ENCODE measurements around the gene UCN2. TPM values are rescaled to one million over a fixed set of nuclear protein-coding genes. Genes with fewer than 3 reads are reported as not detected.

UCN2 gene
- total RNA-seq, 1 donor from 2014 or later: not detected

DNA sequence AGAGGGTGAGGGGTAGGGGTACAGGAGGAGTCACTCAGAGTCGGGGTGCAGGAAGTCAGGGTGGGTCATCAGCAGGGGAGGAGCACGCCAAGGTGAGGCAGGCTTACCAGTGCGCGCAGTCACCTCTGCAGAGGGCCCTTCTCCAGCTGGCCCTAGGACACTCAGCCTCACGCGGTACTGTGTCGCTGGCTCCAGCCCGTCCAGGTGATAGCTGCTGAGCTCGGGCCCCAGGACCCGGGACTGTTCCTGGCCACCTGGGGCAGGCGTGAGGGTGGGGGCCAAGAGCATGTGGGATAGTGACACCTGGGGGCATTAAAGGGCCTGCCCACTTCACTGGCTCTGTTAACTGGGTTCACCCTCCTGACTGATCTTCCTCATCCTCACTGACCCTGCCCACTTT is 24.1 kb upstream of the UCN2 start:
- Histone ChIP-seq H3K27ac (no peak overlapping the region), H3K4me3 (no peak overlapping the region), H3K9me3 (no peaks in the 10 kb centered on the region), H3K4me1 (no peaks in the 10 kb centered on the region), H3K27me3 (peaks cover 4% of the 10 kb centered on the region), H3K36me3 (no peaks in the 10 kb centered on the region)
- DNase-seq (no peak), ATAC-seq (no peak)
- intact Hi-C loops (cut with DNase I): no loop called here
- TF ChIP-seq, protein P1, sequence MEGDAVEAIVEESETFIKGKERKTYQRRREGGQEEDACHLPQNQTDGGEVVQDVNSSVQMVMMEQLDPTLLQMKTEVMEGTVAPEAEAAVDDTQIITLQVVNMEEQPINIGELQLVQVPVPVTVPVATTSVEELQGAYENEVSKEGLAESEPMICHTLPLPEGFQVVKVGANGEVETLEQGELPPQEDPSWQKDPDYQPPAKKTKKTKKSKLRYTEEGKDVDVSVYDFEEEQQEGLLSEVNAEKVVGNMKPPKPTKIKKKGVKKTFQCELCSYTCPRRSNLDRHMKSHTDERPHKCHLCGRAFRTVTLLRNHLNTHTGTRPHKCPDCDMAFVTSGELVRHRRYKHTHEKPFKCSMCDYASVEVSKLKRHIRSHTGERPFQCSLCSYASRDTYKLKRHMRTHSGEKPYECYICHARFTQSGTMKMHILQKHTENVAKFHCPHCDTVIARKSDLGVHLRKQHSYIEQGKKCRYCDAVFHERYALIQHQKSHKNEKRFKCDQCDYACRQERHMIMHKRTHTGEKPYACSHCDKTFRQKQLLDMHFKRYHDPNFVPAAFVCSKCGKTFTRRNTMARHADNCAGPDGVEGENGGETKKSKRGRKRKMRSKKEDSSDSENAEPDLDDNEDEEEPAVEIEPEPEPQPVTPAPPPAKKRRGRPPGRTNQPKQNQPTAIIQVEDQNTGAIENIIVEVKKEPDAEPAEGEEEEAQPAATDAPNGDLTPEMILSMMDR (IDR thresholded peaks at IDR 0.05): no peak

DNA sequence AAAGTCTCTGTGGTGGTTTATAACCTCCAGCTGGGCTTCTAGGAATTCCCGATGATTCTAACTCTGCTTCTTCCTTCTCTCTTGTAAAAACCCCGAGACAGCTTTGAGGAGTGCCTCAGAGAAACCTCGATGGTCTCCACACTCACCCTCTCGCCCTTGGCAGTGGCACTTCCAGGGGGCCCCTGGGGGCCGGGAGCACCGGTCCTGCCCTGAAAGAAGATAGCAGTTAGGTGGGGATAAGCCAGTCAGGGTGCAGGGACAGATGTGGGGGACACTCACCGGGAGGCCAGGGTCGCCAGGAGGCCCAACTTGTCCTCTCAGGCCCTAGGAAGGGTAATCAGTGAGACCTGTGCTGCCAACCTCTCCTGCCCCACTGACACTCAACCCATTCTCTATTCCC is 21.8 kb upstream of the UCN2 start:
- intact Hi-C loops (cut with DNase I): no loop called here
- no peak overlapping the region for H3K27ac ChIP-seq
- H3K27me3 ChIP-seq: no peaks in the 10 kb centered on the region
- no peaks in the 10 kb centered on the region for H3K9me3 ChIP-seq
- DNase-seq (no peak), ATAC-seq (no peak)
- TF ChIP-seq, protein P1 (IDR thresholded peaks at IDR 0.05): no peak
- no peak overlapping the region for H3K4me3 ChIP-seq
- H3K36me3 ChIP-seq: no peaks in the 10 kb centered on the region
- no peaks in the 10 kb centered on the region for H3K4me1 ChIP-seq

DNA sequence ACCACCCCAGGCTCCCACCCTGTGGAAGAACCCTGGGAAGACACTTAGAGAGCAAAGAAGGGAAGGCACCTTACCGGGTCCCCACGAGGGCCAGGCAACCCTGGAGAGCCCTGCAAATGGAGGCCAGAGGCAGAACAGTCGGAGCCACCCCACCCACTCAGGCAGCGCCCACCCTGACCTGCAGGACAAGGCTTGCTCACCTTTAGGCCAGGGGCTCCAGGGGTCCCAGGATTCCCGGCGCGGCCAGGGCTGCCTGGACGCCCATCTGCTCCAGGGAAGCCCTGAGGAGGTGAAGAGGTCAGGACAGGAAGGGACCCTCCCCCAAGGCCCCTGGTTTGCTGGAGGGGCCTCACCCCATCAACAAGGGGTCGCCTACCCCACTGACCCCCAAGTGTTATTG is 21.3 kb upstream of the UCN2 start:
- H3K4me3 ChIP-seq: no peak overlapping the region
- intact Hi-C loops (cut with DNase I): no loop called here
- no peaks in the 10 kb centered on the region for H3K4me1 ChIP-seq
- DNase-seq (no peak), ATAC-seq (no peak)
- TF ChIP-seq, protein P1 (IDR thresholded peaks at IDR 0.05): no peak
- H3K27ac ChIP-seq: no peak overlapping the region
- H3K9me3 ChIP-seq: no peaks in the 10 kb centered on the region
- H3K36me3 ChIP-seq: no peaks in the 10 kb centered on the region
- no peaks in the 10 kb centered on the region for H3K27me3 ChIP-seq

DNA sequence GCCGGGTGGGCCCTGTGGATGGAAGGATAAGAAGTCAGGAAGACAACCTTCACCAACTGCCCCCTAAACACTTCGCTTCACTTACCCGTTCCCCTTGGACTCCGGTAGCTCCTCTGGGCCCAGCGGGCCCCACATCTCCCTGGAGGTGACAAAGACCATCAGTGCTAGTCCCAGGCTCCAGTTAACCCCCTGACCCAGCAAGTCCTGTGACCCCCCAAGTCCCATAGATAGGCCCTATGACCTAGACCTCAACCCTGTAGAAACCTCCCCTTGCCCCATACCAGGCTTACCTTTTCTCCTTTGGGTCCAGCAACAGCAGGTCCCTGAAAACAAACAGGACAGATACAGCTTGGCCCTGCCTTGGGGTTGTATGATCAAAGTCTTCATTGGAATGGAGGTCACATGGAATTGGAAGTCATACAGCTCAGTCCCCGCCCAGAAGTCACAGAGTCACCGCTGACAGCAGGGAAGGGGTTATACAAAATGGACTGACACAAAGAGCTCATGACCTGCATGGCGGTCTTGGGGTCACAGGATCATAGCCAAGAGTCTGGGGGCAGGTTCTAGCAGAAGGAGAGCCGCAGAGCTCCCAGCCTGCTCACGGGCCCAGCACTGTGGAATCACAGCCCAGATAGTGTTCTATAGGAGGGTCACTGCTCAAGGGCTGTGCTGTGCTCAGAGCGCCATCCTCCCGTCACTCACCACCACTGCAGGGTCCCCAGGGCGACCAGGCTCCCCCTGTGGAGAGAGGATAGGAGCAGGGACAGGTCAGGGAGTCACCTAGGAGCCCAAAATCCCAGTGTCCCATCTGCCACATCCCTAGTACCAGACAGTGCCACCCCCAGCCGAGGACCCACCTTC is 18.3 kb upstream of the UCN2 start:
- TF ChIP-seq, protein P1 (IDR thresholded peaks at IDR 0.05): no peak
- H3K4me1 ChIP-seq: no peaks in the 10 kb centered on the region
- DNase-seq: no peak
- intact Hi-C loops (cut with DNase I): no loop called here
- no peaks in the 10 kb centered on the region for H3K36me3 ChIP-seq
- no peak for ATAC-seq
- no peak overlapping the region for H3K27ac ChIP-seq
- H3K27me3 ChIP-seq: no peaks in the 10 kb centered on the region
- H3K4me3 ChIP-seq: no peak overlapping the region
- no peaks in the 10 kb centered on the region for H3K9me3 ChIP-seq

DNA sequence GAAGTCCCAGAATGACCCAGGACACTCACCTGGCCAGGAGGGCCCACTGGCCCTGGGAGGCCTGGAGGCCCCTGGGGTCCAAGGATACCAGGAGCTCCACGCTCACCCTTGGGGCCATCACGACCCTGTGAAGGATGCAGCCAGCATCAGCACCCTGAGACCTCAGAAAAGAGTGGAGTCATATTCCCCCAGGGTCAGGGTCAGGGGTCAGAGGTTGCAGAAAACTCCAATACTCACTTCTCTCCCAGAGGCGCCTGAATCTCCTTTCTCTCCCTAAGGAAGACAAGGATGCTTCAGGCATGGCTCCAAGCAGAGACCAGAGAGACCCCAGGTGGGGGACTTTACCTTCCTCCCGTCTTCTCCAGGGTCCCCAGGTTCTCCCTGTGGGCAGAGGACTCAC is 13.1 kb upstream of the UCN2 start:
- H3K27ac ChIP-seq: no peak overlapping the region
- H3K9me3 ChIP-seq: no peaks in the 10 kb centered on the region
- no peak overlapping the region for H3K4me3 ChIP-seq
- intact Hi-C loops (cut with DNase I): no loop called here
- no peaks in the 10 kb centered on the region for H3K36me3 ChIP-seq
- no peak for ATAC-seq
- H3K27me3 ChIP-seq: no peaks in the 10 kb centered on the region
- DNase-seq: no peak
- TF ChIP-seq, protein P1 (IDR thresholded peaks at IDR 0.05): no peak
- no peaks in the 10 kb centered on the region for H3K4me1 ChIP-seq

Measured in upper lobe of right lung (tissue), 1 donor.